Measurements from ENCODE around the gene CLDN20.

Gene CLDN20

DNA sequence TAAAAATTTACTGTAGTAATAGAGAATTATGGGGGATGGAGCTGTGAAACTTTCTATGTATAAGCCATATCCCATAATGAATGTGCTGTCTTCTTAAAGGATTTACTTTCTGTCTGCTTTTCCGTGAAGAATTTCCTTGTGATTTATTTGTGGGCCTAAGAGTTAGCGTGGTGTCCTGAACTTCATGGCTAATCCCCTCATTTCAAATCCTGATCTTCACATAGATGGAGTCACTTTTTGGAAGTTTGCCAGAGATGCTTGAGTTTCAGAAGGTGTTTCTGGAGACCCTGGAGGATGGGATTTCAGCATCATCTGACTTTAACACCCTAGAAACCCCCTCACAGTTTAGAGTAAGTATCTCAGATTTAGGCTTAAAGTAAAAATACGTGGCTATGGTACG lies 19.4 kb upstream of the CLDN20 start:
- no peak for DNase-seq (ENCODE audit: low read depth in 2 of 2, low spot score in 1 of 2)

DNA sequence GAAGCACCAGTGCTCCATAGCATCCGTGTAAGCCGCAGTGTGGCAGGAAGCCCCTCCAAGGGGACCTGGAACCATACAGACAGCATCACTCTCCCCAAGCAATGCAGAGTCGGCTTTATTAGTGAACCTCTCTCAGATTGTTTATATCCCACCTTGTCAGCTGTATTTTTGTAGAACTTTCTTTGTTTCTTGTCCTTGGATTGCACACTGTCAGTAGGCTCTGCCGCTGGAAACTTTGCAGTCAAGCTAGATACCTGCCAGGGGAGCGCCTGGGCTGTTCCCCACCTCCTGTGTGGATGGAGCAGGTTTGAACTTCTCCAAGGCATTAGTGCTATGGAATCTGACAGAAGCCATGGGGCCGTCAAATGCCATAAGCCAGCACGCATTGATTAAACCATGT lies 18.6 kb upstream of the CLDN20 start:
- no peak for DNase-seq (ENCODE audit: low read depth in 2 of 2, low spot score in 1 of 2)

DNA sequence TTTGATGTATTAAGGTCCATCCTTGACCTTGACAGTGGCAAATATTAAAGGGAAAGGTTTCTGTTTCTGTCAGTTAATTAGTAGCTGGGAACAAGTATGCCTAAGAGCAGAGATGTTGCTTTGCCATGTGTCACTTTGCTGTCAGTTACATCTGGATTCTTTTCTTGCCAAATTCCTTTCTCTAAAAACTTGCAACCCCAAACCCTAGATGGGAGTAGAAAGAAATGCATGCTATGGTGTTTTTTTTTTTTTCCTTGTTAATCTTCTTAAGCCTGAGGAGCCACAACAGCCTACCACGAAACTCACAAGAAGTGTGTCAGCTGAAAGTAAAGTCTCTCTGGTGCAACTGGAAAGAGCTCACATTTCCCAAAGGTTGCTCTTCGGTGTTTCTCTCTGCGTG lies 18.0 kb upstream of the CLDN20 start:
- no peak for DNase-seq (ENCODE audit: low read depth in 2 of 2, low spot score in 1 of 2)

DNA sequence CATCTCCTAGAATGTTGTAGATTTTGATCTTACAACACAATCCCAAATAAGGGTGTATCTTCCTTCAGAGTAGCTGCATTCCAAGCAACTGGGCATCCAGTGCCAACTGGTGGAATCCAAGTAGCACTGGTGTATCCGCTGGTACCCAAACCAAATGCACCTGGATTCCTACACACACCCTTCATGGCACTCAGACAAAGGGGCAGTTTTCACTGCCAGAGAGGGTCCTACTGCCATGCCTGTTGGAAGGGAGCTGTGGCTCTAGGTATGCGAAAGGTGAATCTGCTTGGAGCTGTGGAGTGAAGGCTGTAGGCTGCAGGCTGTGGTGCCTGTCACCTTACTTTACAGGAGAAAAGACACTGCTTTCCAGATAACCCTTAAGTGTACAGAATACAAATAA lies 17.0 kb upstream of the CLDN20 start:
- no peak for DNase-seq (ENCODE audit: low read depth in 2 of 2, low spot score in 1 of 2)

DNA sequence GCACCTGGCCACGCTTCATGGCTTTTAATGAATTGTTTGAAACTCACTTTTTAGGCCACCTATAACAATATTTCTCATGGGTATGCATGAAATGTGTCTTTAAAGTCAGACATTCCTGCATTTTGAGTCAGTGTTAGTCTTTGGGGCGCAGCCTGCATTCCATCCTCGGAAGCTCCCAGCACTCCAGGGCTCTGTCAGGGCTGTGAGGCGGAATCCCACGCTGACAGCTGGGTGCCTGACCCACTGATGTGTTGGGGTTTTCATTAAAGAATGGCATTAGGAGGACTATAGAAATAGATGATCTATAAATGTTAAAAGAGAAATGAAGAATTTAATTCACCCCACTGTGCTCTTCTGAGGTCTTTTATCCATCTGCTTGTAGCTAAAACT lies 16.2 kb upstream of the CLDN20 start:
- DNase-seq (ENCODE audit: low read depth in 2 of 2, low spot score in 1 of 2): no peak

DNA sequence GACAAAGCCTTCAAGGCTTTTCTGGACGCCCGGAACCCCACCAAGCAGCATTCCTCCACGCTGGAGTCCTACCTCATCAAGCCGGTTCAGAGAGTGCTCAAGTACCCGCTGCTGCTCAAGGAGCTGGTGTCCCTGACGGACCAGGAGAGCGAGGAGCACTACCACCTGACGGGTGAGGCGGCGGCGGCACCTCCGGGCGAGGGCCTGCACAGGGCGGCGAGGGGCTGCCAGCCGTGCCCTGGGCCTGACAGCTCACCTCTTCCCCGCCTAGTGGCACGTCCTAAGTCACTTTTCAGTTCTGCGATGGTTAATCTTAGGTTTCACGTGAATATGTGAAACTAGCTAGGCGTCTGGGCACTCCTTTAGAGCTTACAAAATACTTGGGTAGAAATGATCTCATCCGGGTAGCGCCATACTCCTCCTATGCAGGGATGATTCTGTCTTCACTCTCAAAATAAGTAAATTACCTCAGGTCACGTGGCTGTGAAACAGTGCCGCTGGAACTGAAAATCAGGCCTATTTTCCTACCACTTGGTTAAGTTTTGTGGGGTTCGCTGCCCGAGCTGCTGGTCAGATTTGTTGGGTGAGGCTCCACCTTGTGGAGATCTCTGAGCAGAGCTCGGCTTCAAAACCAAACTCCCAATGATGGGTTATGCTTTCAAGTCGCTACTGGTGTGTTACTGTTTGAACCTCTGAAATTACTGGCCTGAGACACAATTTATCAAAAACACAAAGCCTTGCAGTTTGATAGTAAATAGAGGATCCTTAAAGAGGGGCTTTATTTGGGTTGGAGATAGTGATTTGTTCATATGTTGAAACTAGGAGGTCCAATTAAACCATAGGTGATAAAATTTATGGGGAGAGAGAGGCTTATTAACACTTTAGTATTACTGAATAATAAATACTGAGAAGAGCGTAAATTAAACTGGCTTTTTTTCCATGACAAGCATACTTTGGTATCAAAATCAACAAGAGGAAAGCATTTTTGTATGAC lies 15.5 kb upstream of the CLDN20 start:
- no peak for DNase-seq (ENCODE audit: low read depth in 2 of 2, low spot score in 1 of 2)

DNA sequence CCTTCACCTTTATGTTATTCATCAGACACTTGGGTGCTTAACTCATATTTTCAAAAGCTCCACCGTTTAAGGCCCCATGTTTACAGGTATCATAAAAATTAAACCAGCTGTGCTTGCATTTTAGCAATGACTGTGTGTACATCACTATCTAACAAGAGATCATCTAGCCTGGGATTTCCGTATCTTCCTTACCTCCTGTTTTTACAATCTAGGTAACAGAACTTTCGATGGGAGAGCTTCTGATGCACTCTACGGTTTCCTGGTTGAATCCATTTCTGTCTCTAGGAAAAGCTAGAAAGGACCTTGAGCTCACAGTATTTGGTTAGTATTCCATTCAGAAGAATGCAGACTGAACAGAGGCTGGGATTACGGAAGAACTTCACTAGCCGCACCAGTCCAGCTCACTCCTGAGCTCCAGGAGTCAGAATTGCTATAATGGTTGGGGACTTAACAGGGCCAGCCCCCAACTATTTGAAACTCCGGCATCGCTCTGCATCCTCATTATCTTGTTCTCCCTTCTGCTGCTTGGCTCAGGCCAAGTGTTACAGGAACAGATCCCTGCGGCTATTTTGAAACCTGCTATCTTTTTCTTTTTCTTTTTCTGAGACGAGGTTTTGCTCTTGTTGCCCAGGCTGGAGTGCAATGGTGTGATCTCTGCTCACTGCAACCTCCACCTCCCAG lies 13.0 kb upstream of the CLDN20 start:
- DNase-seq (ENCODE audit: low read depth in 2 of 2, low spot score in 1 of 2): no peak

DNA sequence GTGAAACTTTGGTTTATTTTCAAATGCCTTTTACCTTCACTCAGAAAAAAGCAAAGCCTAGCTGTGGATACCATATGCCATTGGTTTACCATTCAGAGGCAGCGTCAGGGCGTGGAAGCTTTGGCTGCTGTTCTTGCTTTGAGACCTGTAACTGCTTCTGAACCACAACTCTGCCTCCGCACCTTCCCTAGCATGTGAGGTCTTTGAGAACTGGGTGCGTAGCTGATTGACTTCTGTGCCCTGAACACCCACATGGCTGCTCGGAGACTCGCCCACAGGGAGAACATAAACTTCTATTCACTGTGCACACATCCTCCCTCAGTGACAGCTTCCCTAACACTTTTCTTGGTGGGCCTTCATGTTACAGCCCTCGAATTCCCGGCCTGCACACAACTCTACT lies 11.2 kb upstream of the CLDN20 start:
- no peak for DNase-seq (ENCODE audit: low read depth in 2 of 2, low spot score in 1 of 2)

DNA sequence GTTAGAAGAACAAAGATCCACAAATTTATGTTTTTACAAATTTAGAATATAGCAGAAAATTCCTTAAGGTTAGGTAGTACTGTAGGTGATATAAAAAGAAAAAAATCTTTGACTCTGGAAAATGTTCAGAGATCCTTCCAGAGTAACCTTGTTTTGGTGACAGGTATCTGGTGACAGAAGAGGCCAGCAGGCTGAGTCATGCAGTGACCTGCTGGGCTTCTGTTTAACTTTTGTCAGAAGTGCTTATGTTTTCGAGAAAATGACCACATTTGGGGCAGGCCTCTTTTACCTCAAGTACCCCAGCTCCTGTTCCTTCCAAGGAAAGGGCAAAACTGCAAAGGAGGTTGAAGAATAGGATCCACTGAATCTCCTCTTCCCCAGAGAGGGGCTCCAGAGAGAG lies 10.5 kb upstream of the CLDN20 start:
- no peak for DNase-seq (ENCODE audit: low read depth in 2 of 2, low spot score in 1 of 2)

DNA sequence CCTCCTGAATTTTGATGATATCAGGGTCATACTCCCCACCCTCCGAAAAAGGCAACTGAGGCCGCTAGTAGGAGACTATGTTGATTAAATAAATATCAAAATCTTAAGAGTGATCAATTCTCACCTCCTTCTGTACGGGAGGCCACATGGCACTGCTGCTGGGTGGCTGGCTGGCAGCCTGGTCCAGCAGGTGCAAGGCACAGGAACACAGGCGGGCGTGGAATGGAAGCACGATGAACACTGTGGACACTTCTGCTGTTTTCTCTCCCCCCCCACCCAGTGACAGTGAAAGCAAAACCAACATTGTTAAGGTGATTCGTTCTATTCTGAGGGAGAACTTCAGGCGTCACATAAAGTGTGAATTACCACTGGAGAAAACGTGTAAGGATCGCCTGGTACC lies 9.7 kb upstream of the CLDN20 start:
- no peak for DNase-seq (ENCODE audit: low read depth in 2 of 2, low spot score in 1 of 2)

DNA sequence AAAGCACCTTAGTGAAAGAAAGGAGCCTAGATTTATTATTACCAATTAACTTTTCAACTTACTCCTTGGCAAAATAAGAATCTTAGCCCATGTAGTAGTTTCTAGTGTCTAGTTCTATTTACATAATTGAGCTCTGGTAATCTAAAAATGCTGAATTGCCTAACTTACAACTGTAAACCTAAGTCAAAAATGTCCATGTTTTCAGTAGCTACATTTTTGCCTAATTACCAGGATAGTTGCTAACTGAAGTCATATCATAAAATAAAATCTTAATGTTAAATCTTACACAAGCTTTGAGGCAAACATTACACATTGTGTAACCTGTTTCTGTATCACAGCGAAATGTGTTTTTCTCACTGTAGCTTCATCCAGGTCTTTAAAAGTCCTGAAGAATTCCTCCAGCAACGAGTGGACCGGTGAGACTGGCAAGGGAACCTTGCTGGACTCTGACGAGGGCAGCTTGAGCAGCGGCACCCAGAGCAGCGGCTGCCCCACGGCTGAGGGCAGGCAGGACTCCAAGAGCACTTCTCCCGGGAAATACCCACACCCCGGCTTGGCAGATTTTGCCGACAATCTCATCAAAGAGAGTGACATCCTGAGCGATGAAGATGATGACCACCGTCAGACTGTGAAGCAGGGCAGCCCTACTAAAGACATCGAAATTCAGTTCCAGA lies 7.6 kb upstream of the CLDN20 start:
- DNase-seq (ENCODE audit: low read depth in 2 of 2, low spot score in 1 of 2): no peak

DNA sequence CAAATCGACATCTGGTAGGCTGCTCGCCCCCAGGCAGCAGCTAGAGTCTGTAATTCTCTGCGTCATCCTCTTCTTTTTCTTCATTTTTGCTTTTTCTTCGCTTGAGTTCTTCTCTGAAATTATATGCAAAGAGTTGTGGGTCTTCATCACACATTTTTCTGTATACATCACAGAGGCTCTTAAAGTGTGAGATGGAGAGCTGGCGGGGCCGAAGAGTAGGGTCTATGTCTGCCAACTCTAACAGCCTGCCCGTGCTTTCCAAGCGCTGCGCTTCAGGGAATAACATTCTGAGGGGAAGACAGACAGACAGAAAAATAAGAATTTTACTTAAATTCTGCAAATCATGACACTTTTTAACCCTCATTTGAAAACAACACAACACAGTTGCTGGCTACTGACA lies 6.0 kb upstream of the CLDN20 start:
- DNase-seq (ENCODE audit: low read depth in 2 of 2, low spot score in 1 of 2): no peak

DNA sequence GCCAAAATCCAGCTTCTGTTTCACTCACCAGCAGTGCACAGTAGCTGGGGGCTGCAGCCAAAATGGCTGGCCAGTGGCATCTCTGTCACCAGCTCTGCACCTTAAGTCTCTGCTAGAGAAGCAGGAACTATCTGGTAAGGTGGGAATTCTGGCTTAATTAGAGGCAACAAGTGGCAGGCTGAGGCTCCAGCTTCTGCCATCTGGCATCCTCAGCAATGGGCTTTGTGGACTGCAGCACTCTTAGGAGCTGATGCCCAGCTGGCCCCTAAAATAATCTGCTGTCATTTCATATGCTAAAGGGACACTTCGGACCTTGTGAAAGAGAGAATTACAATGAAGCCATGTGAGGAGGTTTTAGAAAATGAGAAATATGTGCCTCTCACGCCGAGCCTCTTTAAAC lies 4.6 kb upstream of the CLDN20 start:
- no peak for DNase-seq (ENCODE audit: low read depth in 2 of 2, low spot score in 1 of 2)

DNA sequence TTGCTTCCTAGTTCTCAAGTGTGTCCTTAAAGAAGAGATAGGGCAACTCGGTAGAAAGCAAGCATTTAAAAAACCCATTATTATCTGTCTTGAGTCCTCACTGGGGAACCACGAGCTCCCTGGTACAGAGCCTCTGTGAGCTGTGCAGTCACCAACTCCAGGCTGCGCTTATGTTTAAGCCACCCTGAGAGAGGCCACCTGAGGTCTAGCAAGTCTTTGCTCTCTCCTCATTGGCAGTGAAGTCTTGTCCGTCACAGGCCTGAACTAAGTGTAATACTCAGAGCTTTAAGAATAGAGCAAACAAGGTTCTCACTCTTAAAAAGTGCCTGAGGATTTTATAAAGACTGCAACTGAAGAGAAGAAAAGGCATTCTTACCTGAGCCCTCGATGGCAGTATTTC lies 3.9 kb upstream of the CLDN20 start:
- DNase-seq (ENCODE audit: low read depth in 2 of 2, low spot score in 1 of 2): no peak

DNA sequence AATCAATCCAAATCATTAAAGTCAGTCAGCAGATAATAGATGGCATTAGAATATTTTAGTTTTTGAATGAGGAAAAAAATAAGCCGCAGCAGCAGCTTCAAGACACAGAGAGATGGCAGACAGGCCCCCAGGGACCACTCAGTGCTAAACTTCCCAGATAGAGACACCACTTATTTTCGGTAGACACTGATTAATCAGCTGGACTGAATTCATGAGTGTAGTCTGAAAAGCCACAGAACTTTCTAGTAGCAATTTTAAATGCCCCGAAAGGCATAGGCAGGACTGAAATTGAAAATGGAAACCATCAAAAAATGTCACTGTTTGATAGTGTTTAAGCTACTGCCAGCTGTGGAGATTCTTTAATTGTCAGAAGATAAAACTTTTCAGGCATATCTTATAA lies 3.1 kb upstream of the CLDN20 start:
- DNase-seq (ENCODE audit: low read depth in 2 of 2, low spot score in 1 of 2): no peak

DNA sequence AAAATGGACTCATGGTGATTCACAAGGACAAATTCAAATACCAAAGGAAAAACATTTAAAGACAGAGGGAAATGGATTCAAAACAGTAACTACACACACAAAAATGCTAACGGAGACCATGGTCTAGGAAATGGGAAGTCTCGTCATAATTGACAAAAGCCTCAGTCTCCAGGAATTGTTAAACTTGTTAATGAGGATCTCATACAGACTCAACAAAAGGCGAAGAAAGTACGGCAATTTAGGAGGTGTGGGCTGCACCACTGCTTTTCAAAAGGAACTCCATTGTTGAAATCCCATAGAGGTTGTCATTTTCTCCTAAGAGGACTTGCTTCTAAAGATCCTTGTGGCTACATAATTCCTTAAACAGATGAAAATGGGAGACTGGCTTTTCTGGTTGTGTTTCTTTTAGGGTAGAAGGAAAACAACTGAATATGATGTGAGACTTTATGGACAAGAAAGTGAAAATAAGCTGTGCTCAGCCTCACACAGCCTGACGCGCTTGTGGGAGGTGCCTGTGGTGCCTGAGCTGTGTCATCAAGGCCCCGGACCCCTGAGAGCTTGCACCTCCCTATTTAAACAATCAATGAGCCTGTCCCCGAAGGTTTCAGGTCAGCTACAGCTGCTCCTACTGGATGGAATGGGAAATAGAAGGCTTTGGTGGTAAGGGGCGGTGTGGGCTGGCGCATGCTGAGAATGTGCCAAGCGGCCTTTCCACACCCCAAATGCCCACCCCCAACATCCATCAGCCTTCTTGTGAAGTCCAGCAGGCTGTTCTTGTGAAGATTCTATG lies 2.5 kb upstream of the CLDN20 start:
- no peak for DNase-seq (ENCODE audit: low read depth in 2 of 2, low spot score in 1 of 2)

DNA sequence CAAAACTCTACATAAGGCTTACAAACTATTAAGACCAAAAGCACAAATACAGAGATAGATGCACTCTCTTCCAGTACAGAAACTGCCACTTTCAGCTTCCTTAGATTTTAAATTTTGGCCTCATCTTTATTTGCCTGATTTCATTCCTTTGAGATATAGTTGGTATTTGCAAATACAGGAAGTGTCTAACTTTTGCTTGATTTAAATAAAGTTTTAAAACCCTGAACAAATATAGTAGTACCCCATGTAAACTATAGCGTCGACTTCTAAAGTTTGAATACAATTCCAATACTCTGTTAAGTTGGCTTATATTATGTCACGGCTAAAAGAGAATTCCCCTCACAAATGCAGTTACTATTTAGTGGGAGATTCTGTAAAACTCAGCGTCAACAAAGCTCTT lies 1.2 kb upstream of the CLDN20 start:
- no peak for DNase-seq (ENCODE audit: low read depth in 2 of 2, low spot score in 1 of 2)

DNA sequence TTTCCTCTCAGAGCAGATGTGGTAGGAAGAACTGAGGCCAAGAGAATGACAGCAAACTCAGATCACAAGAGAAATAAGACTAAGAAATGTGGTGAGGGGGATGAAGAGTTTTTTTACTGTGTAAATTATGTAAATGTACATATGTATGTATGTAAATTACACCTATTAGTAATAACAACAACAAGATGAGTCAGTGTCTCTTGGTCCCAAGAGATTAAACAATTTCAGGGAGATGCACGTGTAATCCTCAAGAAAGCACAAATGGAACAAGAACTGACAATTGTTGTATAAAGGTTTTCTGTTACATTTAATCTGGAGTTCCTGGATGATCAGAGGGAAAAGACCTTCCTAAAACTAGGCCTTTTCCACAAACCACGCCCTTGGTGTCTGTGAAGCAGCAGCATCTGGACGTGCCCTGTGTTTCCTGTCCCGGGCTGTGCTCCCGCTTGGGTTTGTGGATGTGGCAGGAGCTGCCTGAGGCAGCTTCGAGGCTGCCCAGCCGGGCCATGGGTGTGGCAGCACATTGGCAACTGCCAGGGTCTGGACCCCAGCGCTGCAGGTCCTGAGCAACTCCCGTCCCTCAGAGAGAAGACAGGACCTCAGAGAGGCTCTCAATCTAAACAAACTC lies 994 bp downstream of the CLDN20 start:
- DNase-seq (ENCODE audit: low read depth in 2 of 2, low spot score in 1 of 2): no peak

DNA sequence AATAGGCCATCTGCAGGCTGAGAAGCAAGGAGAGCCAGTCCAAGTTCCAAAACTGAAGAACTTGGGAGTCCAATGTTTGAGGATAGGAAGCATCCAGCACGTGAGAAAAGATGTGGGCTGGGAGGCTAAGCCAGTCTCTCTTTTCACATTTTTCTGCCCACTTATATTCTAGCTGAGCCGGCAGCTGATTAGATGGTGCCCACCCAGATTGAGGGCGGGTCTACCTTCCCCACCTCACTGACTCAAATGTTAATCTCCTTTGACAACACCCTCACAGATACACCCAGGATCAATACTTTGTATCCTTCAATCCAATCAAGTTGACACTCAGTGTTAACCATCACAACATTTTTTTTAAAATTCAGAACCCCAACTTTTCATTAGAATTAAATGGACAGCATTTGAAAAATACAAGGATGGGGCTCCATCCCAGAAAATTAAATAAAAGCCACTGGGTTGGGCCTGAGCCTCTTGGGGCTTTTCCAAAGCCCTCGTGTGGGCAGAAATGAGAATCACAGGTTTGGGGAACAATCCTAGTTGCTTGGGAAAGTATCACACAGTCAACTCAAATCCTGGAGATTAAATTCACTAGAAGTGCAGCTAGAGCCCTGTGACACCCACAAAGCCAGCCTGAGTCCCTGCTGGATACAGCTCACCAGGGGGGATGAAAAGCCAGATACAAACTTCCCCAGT lies 2.2 kb downstream of the CLDN20 start:
- no peak for DNase-seq (ENCODE audit: low read depth in 2 of 2, low spot score in 1 of 2)

DNA sequence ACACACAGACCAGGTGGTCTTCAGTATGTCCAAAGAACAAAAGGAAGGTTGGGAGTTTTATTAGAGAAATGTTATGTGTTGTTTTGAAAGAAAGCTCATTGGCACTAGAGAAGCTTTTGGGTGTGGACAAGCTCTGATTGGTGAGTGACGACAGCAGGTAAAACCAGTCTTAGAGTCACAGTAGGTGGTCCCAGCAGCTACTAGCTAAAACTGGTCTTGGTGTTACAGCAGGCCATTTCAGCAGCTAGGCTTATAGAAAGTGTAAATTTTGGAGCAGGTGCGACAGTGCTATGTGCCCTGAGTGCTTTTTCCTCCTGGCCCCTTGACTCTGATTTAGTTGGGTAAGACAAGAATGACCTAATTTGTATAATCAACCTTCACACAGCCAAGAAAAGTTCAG lies 3.6 kb downstream of the CLDN20 start:
- DNase-seq (ENCODE audit: low read depth in 2 of 2, low spot score in 1 of 2): no peak

All from stimulated activated CD8-positive, alpha-beta memory T cell treated with anti-CD3 and anti-CD28 coated beads, Interleukin-4, amount 100 ng/mL, for 1 hour (primary cell).